Thyroid gland (tissue), 4 donors: ENCODE data around the gene CCDC88C.

Experiments used
- CTCF ChIP-seq, 6 experiments: fragments of 200-600 bp in 3 of 6; fragments of 450-650 bp in 3 of 6; sonication (generic) in 3 of 6; IDR thresholded peaks; one replicate each; pipeline ENCODE4 v1.5.1; 2016 to 2019; ENCODE audit warnings: antibody characterized with exemption in 6 of 6, mild to moderate bottlenecking in 2 of 6, inconsistent platforms in 1 of 6, moderate library complexity in 1 of 6
- POLR2A ChIP-seq, 2 donors: fragments of 450-650 bp; IDR thresholded peaks; one replicate each; pipeline ENCODE4 v1.6.1; 2017; ENCODE audit warnings: antibody characterized with exemption in 2 of 2, mild to moderate bottlenecking in 2 of 2, moderate library complexity in 1 of 2

DNA sequence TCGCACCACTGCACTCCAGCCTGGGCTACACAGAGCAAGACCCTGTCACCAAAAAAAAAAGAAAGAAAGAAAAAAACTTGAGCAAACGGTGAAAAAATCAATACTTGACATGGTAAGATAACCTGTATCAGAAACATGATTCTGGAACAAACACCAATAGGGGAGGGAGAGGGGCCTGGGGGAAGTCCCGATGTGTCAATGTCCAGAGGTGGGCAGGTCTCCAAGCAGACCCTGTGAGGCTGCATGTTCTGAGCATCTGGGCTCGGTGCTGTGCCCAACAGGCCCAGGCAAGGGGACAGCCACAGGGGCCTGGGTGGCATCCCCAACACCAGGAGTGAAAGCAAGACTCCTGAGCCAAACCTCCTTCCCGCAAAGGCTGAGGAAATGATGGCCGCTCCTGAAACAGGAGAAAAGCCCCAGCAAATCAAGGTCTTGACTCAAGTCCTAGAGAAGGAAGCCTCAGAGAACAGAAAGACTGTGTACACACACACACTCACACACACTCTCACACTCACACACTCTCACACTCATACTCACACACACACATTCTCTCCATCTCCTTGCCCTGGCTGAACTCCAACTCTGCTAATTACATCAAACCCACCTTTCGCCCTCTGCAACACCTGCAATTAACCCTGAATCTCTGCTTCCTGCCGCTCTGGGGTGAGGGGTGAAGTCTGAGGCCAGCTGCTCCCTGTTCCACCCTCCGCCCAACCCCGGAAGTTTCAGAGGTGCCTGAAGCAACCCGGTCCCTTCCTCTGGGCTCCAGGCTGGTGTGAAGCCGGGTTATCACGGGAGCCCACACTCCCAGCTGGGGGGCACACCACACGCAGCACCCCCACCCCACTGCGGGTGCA, 20.4 kb downstream of the CCDC88C start:
- TF ChIP-seq CTCF (IDR thresholded peaks at IDR 0.05) (no peak), POLR2A (IDR thresholded peaks at IDR 0.05) (no peak)
